ENCODE results near the gene GPRC5D.

The GPRC5D gene

DNA sequence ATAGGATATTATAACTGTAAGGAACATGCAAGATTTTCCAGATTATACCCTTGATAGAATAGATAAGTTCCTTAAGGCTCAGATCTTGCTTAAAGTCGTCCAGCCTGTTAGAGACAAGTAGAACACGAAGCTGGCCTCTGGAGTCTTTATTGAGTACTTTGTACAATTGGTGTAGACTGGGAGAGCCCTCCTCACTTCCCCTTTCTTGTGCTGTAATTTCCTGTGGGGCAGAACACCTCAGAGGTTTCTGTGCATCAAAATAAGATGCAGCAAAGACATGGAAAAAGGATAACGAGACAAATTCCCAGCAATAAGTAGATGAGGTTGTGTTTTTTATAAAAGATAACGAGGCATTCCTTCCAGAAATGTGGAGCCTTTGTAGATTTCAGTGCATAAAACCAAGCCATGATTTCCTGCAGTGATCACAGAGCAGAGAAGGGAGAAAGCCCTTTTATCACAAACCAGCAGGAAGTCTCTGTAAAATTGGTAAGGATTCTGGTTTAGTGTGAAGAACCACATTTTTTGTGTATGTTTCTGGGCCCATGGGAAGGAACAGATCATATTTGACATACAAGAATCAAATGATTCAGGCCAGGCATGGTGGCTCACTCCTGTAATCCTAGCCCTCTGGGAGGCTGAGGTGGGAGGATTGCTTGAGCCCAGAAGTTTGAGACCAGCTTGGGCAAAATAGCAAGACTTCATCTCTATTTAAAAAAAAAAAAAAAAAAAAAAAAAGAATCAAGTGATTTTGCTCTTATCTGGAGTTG lies 42.6 kb downstream of the GPRC5D start:
- in situ Hi-C loops (cut with MboI; ENCODE audit: low sequenced_read_pairs) = no loop called here

DNA sequence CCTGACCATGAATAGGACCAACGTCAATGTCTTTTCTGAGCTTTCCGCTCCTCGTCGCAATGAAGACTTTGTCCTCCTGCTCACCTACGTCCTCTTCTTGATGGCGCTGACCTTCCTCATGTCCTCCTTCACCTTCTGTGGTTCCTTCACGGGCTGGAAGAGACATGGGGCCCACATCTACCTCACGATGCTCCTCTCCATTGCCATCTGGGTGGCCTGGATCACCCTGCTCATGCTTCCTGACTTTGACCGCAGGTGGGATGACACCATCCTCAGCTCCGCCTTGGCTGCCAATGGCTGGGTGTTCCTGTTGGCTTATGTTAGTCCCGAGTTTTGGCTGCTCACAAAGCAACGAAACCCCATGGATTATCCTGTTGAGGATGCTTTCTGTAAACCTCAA lies 43.3 kb downstream of the GPRC5D start:
- in situ Hi-C loops (cut with MboI; ENCODE audit: low sequenced_read_pairs) = no loop called here

- in situ Hi-C loops (cut with MboI; ENCODE audit: low sequenced_read_pairs) = no loop called here
Measured at GRCh38 chr12:12908252-12908651, 43.7 kb downstream of the GPRC5D start.

GRCh38 chr12:12907552-12907951 lies 44.4 kb downstream of the GPRC5D start:
- in situ Hi-C loops (cut with MboI; ENCODE audit: low sequenced_read_pairs) = no loop called here

DNA sequence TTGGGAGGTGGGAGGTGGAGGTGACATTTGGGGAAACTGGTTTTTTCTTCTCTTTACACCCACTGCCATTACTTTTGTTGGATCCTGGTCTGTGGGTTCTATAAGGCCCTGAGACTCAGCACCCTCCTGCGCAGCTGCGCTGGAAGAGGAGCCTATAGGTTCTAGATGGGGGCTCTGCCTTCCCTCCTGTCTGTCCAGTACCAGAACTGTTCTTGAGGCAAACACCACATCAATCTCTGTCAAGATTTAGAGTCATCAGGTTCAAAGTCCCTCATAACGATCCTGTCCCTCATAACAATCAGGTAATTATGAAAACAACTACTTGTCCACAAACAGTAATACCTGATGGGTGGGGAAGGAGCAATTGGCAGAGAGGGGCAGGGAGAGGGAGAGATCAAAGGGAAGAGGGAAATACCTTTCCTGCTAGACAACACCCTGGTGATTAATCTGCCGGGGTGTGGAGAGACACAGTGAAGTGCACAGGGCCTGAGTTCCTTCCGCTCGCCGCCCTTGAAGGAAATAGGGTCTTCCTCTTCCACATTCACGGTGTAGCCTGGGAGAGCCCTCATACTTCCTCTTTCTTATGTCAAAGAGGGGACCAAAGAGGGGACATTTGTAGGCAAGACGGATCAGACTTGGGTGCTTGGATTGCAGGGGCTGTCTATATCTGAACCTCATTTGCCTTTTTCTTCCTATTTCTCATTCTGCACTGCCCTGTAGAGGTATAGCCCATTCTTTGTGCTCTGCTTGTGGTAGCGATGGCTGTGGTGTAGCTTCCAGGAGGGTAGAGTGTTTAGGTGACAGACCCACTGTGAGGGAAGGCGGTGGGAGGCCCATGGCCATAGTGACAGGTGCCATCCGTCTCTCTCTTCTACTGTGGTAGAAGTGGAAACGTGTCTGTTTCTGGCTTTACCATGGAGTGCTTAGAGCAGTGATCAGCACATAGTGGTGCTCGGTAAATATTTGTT lies 48.0 kb downstream of the GPRC5D start:
- in situ Hi-C loops (cut with MboI; ENCODE audit: low sequenced_read_pairs) = no loop called here

DNA sequence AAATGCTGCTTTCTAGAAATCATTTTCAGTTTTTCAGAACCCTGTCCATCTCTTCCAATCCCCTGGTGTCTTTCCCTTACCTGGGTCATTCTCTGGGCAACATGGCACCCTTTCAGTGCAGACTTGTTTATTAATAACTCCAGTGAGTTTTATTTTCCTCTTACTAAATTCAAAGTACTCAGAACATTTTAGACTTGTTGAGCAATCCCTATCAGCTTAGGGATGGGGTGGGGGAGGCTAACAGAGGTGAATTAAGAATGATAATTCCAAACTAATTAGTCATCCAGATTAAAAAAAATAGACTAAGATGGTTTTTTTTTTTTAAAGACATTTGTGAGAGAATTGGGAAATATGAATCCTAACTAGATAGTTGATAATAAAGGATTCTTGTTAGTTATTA lies 49.9 kb downstream of the GPRC5D start:
- in situ Hi-C loops (cut with MboI; ENCODE audit: low sequenced_read_pairs) = no loop called here

GRCh38 chr12:12901158-12901791 lies 50.7 kb downstream of the GPRC5D start:
- in situ Hi-C loops (cut with MboI; ENCODE audit: low sequenced_read_pairs) = no loop called here

- in situ Hi-C loops (cut with MboI; ENCODE audit: low sequenced_read_pairs) = no loop called here
Measured at GRCh38 chr12:12900786-12901157, 51.2 kb downstream of the GPRC5D start.

DNA sequence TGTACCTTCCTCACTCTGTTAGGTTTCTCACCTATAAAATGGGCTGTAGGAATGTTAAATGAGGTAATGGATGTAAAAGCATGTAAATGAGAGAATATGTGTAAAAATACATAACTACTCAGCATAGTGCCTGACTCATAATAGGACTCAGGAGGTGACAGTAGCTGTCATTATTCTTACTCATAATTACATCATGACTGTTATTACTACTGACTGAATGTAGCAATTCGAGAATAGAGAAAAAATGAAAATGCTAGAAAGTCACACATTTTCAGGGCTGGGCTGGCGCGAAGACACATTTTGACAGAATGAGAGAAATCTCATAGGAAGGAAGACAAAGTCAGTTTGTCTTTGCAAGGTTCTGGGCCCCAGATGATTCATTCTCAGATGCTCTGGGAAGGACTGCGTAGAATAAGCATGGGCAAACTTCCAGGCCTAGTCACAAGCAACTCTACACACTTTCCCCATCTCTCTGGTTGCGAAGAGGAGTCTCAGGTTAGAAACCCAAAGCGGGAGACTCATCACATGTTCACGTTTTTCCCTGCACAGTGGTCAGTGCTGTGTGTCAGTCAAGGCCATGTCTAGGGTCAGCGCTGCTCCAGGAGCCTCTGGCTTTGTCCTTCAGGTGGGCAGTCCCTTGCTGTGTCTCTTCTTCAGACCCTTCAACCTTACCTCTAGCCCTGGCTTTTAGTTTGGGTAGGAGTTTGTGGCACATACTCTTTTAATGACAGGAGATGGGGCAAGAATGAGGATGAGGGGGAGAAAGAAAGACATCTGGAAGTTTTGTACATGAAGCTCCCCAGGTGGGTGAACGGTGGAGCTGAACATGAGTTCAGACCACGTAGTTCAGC lies 52.2 kb downstream of the GPRC5D start:
- in situ Hi-C loops (cut with MboI; ENCODE audit: low sequenced_read_pairs) = no loop called here

DNA sequence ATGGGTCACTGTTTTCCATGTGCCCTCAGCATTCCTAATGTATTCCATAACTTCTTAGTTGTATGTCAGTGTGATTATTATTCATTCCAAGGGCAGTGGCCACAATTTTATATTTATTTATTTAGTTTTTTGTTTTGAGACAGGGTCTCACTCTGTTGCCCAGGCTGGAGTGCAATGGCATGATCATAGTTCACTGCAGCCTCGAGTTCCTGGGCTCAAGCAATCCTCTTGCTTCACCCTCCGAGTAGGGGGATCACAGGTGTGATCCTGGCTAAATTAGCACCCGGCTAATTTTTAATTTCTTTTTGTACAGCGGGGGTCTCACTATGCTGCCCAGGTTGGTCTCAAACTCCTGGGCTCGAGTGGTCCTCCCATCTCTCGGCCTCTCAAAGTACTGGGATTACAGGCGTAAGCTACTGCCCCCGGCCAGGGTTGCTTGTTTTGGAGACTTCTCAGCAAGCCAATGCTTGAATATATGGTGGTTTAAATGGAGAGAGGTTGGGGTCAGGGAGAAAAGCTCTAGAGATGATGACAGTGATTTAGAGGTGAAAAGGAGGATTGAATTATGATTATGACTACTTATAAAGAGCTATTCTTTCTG lies 53.0 kb downstream of the GPRC5D start:
- in situ Hi-C loops (cut with MboI; ENCODE audit: low sequenced_read_pairs) = no loop called here

DNA sequence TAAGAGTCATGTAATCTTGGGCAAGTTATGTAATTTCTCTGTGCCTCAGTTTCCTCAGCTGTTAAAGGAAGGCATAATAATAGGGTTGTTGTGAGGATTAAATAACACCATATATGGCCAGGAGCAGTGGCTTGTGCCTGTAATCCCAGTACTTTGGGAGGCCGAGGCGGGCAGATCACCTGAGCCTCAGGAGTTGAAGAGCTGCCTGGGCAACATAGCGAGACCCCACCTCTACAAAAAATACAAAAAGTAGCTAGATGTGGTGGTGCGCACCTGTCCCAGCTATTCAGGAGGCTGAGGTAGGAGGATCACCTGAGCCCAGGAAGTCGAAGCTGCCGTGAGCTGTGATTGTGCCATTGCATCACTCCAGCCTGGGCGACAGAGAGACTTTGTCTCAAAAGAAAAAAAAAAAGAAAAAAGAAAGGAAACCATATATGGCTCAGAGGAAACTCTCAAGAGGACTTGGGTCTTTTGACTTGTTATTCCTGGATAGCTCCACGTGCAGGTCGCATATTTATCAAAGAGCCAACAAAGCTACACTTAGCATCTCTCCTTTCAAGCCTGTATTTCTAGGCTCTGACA lies 53.7 kb downstream of the GPRC5D start:
- in situ Hi-C loops (cut with MboI; ENCODE audit: low sequenced_read_pairs) = no loop called here

DNA sequence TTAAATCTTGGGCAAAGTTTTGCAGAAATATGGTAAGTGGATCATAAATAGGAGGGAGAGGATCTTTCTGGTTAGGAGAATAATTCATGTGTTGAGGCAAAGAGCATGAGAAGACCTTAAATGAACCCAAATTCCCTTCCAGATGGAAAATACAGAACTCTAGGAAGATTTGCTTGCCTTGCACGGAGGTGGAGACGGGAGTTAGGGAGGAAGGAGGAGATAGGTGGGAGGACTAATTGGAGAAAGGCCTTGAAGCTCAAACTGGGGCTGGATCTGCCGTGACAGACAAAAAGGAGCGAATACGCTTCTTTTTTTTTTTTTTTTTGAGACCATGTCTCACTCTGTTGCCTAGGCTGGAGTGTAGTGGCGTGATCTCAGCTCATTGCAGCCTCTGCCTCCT lies 54.7 kb downstream of the GPRC5D start:
- in situ Hi-C loops (cut with MboI; ENCODE audit: low sequenced_read_pairs) = no loop called here

DNA sequence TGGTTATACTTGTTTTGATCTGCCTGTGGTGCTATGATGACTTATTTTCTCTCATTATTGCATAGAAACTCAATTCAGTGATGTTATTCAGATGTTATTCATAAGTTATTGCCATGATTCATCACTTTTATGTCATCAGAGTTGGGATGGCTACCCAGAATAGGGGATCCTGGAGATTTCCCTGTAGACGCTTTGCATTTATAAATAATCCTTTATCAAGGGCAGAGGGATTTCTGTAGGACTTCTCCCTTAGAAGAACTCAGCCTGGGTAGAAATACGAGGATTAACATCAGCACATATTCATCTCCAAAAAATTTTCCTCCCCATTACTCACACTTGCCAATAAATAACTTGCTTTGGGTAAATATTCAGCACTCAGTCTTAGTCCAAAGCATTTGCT lies 55.7 kb downstream of the GPRC5D start:
- in situ Hi-C loops (cut with MboI; ENCODE audit: low sequenced_read_pairs) = no loop called here

DNA sequence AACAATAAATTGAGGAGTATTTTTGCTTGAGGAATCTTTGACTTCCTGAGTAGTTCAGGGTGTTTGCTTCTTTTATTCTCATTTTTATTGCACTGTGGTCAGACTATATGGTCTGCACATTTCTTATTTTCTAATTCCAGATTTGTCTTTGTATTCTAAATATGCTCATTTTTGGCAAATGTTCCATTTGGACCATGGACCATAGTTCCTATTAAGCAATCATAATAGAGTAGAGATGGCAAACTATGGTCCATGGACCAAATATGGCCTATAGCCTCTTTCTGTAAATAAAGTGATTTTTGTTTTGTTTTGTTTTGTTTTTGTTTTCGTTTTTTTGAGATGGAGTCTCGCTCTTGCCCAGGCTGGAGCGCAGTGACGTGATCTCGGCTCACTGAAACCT lies 58.5 kb downstream of the GPRC5D start:
- in situ Hi-C loops (cut with MboI; ENCODE audit: low sequenced_read_pairs) = no loop called here

- in situ Hi-C loops (cut with MboI; ENCODE audit: low sequenced_read_pairs) = no loop called here
Measured at GRCh38 chr12:12892681-12893141, 59.3 kb downstream of the GPRC5D start.

GRCh38 chr12:12891881-12892355 lies 60.1 kb downstream of the GPRC5D start:
- in situ Hi-C loops (cut with MboI; ENCODE audit: low sequenced_read_pairs) = no loop called here

GRCh38 chr12:12891080-12891880 lies 60.7 kb downstream of the GPRC5D start, which contains the start of gene GPRC5A:
Gene GPRC5A (plus strand): TSS chr12:12891562. CDS start chr12:12908250, 16,688 bp downstream.
- in situ Hi-C loops (cut with MboI; ENCODE audit: low sequenced_read_pairs) = no loop called here
